ENCODE results near the gene HSPA2. TPM values are rescaled to one million over a fixed set of nuclear protein-coding genes. Genes with fewer than 3 reads are reported as not detected.

HSPA2 gene
- total RNA-seq, 2 experiments from 2014 or later, result 2.2 to 2.4 TPM

- Mint-ChIP-seq H3K9me3 (no peaks in the 10 kb centered on the region), H3K27me3 (no peaks in the 10 kb centered on the region), H3K36me3 (ENCODE audit: low read depth) (peaks cover 10% of the 10 kb centered on the region), H3K27ac (no peak overlapping the region), H3K4me1 (peaks cover 23% of the 10 kb centered on the region), H3K4me3 (no peak overlapping the region)
- no peak for DNase-seq
- CTCF ChIA-PET, result interaction anchor here (0.6 to 2.7 kb wide), 4 partner anchors 9 to 140 kb away, joined by 3 to 10 read pairs (median 3); no protein-coding TSS in a partner anchor
- POLR2A ChIA-PET, result no interaction called here
These were observed 19.8 kb upstream of the HSPA2 start for GRCh38 chr14:64520699-64521098.

GRCh38 chr14:64522591-64523355 is 17.8 kb upstream of the HSPA2 start:
- no peaks in the 10 kb centered on the region for H3K9me3 Mint-ChIP-seq
- ChIA-PET CTCF (interaction anchor here (2.7 kb wide), 1 partner anchor 12 kb away, joined by 10 read pairs; no protein-coding TSS in a partner anchor), POLR2A (no interaction called here)
- H3K27me3 Mint-ChIP-seq, result no peaks in the 10 kb centered on the region
- H3K36me3 Mint-ChIP-seq (ENCODE audit: low read depth), result peaks cover 19% of the 10 kb centered on the region
- no peak for DNase-seq
- peaks cover 12% of the 10 kb centered on the region for H3K4me1 Mint-ChIP-seq
- H3K27ac Mint-ChIP-seq, result no peak overlapping the region
- H3K4me3 Mint-ChIP-seq, result no peak overlapping the region

GRCh38 chr14:64525354-64525753 is 15.2 kb upstream of the HSPA2 start:
- Mint-ChIP-seq H3K36me3 (ENCODE audit: low read depth) (peaks cover 26% of the 10 kb centered on the region), H3K27me3 (no peaks in the 10 kb centered on the region), H3K4me3 (no peak overlapping the region), H3K9me3 (no peaks in the 10 kb centered on the region), H3K27ac (no peak overlapping the region), H3K4me1 (peaks cover 7% of the 10 kb centered on the region)
- POLR2A ChIA-PET, result no interaction called here
- DNase-seq, result no peak
- CTCF ChIA-PET, result interaction anchor here (1.7 to 2.3 kb wide), 2 partner anchors 10 to 15 kb away, joined by 4 to 7 read pairs; partner anchors contain the start of gene HSPA2

GRCh38 chr14:64531567-64531966 is 9.0 kb upstream of the HSPA2 start:
- Mint-ChIP-seq H3K9me3 (no peaks in the 10 kb centered on the region), H3K4me1 (peaks cover 4% of the 10 kb centered on the region), H3K27ac (no peak overlapping the region), H3K36me3 (ENCODE audit: low read depth) (peaks cover 14% of the 10 kb centered on the region), H3K4me3 (no peak overlapping the region), H3K27me3 (no peaks in the 10 kb centered on the region)
- DNase-seq, result no peak
- CTCF ChIA-PET, result interaction anchor here (0.6 kb wide), 1 partner anchor 879 kb away, joined by 3 read pairs; no protein-coding TSS in a partner anchor
- POLR2A ChIA-PET, result interaction anchor here (0.6 kb wide), 1 partner anchor 322 kb away, joined by 3 read pairs; no protein-coding TSS in a partner anchor

- POLR2A ChIA-PET, result no interaction called here
- Mint-ChIP-seq H3K27me3 (peaks cover 16% of the 10 kb centered on the region), H3K4me1 (peaks cover 22% of the 10 kb centered on the region), H3K36me3 (ENCODE audit: low read depth) (peaks cover 14% of the 10 kb centered on the region), H3K9me3 (peaks cover 8% of the 10 kb centered on the region), H3K4me3 (no peak overlapping the region), H3K27ac (no peak overlapping the region)
- CTCF ChIA-PET, result interaction anchor here (0.8 to 1.5 kb wide), 4 partner anchors 11 to 233 kb away, joined by 3 to 5 read pairs (median 4); no protein-coding TSS in a partner anchor
- no peak for DNase-seq
These were observed 3.9 kb upstream of the HSPA2 start for GRCh38 chr14:64536488-64537245.

GRCh38 chr14:64541261-64541971 is 875 bp downstream of the HSPA2 start:
- peak overlapping the region; percentile 94 for H3K27ac Mint-ChIP-seq
- ChIA-PET CTCF (interaction anchor here (0.9 to 2.2 kb wide), 4 partner anchors 9 to 95 kb away, joined by 3 to 5 read pairs (median 4); no protein-coding TSS in a partner anchor), POLR2A (no interaction called here)
- H3K9me3 Mint-ChIP-seq, result peaks cover 8% of the 10 kb centered on the region
- peak overlapping the region; percentile 90 for H3K4me3 Mint-ChIP-seq
- H3K36me3 Mint-ChIP-seq (ENCODE audit: low read depth), result peaks cover 20% of the 10 kb centered on the region
- DNase-seq, result peak; percentile 12
- peaks cover 50% of the 10 kb centered on the region for H3K27me3 Mint-ChIP-seq
- H3K4me1 Mint-ChIP-seq, result peaks cover 33% of the 10 kb centered on the region

GRCh38 chr14:64541972-64542835 is 1.7 kb downstream of the HSPA2 start:
- peak overlapping the region; percentile 44 for H3K27ac Mint-ChIP-seq
- ChIA-PET POLR2A (no interaction called here), CTCF (interaction anchor here (0.6 to 2.2 kb wide), 5 partner anchors 9 to 94 kb away, joined by 3 to 5 read pairs (median 4); no protein-coding TSS in a partner anchor)
- peak overlapping the region; percentile 90 for H3K4me3 Mint-ChIP-seq
- H3K4me1 Mint-ChIP-seq, result peaks cover 33% of the 10 kb centered on the region
- H3K9me3 Mint-ChIP-seq, result peaks cover 8% of the 10 kb centered on the region
- H3K36me3 Mint-ChIP-seq (ENCODE audit: low read depth), result peaks cover 20% of the 10 kb centered on the region
- H3K27me3 Mint-ChIP-seq, result peaks cover 50% of the 10 kb centered on the region
- DNase-seq, result no peak

- H3K4me3 Mint-ChIP-seq, result peak overlapping the region; percentile 90
- peaks cover 20% of the 10 kb centered on the region for H3K36me3 Mint-ChIP-seq (ENCODE audit: low read depth)
- CTCF ChIA-PET, result interaction anchor here (0.6 to 2.2 kb wide), 3 partner anchors 16 to 94 kb away, joined by 3 to 5 read pairs (median 3); no protein-coding TSS in a partner anchor
- peaks cover 50% of the 10 kb centered on the region for H3K27me3 Mint-ChIP-seq
- no peak overlapping the region for H3K27ac Mint-ChIP-seq
- H3K4me1 Mint-ChIP-seq, result peaks cover 33% of the 10 kb centered on the region
- POLR2A ChIA-PET, result no interaction called here
- DNase-seq, result no peak
- H3K9me3 Mint-ChIP-seq, result peaks cover 8% of the 10 kb centered on the region
These were observed 2.3 kb downstream of the HSPA2 start for GRCh38 chr14:64542836-64543201.

- H3K4me3 Mint-ChIP-seq, result no peak overlapping the region
- peaks cover 63% of the 10 kb centered on the region for H3K27me3 Mint-ChIP-seq
- H3K9me3 Mint-ChIP-seq, result peaks cover 8% of the 10 kb centered on the region
- DNase-seq, result no peak
- peaks cover 36% of the 10 kb centered on the region for H3K4me1 Mint-ChIP-seq
- ChIA-PET POLR2A (no interaction called here), CTCF (interaction anchor here (0.7 kb wide), 1 partner anchor 222 kb away, joined by 3 read pairs; no protein-coding TSS in a partner anchor)
- H3K36me3 Mint-ChIP-seq (ENCODE audit: low read depth), result peaks cover 20% of the 10 kb centered on the region
- H3K27ac Mint-ChIP-seq, result no peak overlapping the region
These were observed 4.2 kb downstream of the HSPA2 start for GRCh38 chr14:64544607-64545312.

- POLR2A ChIA-PET, result no interaction called here
- DNase-seq, result no peak
- no peaks in the 10 kb centered on the region for H3K36me3 Mint-ChIP-seq (ENCODE audit: low read depth)
- H3K9me3 Mint-ChIP-seq, result no peaks in the 10 kb centered on the region
- H3K27me3 Mint-ChIP-seq, result peaks cover 48% of the 10 kb centered on the region
- H3K4me3 Mint-ChIP-seq, result peak overlapping the region; percentile 9
- no peak overlapping the region for H3K27ac Mint-ChIP-seq
- peaks cover 15% of the 10 kb centered on the region for H3K4me1 Mint-ChIP-seq
- CTCF ChIA-PET, result no interaction called here
These were observed 8.5 kb downstream of the HSPA2 start for GRCh38 chr14:64549016-64549415.

- ChIA-PET POLR2A (no interaction called here), CTCF (interaction anchor here (0.6 to 1.7 kb wide), 4 partner anchors 8 to 26 kb away, joined by 3 to 7 read pairs (median 4); partner anchors contain the start of gene HSPA2)
- Mint-ChIP-seq H3K36me3 (ENCODE audit: low read depth) (no peaks in the 10 kb centered on the region), H3K27ac (no peak within 1 kb of the TSS), H3K9me3 (no peaks in the 10 kb centered on the region), H3K4me1 (peaks cover 15% of the 10 kb centered on the region), H3K4me3 (peak within 1 kb of the TSS; percentile 35), H3K27me3 (peaks cover 43% of the 10 kb centered on the region)
- peak; percentile 44 for DNase-seq
These were observed 9.5 kb downstream of the HSPA2 start, which contains the start of gene PPP1R36 for GRCh38 chr14:64549791-64550620. TSS of gene PPP1R36 (plus strand) at chr14:64549961. CDS start at chr14:64549998, 37 bp downstream.
